Measurements from ENCODE around the gene TSPAN4. TPM values are rescaled to one million over a fixed set of nuclear protein-coding genes. Genes with fewer than 3 reads are reported as not detected.

The TSPAN4 gene
- total RNA-seq, 1 donor from 2014 or later, result 14.8 TPM

DNA sequence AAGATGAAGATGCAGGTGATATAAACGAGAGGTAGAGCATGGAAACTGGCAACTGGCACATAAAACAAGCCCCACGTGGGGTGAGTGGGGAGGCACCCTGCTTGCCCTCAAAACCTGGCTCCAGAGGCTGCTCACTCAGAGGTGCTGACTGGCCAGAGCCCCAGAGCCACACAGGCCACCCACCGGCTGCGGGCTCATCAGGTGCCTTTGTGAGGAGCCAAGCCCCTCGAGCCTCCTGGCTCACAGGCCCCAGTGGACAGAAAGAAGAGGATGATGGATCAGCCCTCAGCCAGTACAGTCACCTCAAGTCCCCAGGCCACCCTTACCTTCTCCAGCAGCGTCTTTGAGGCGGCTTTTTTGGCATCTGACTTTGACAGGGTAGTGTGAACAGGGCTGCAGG lies 61.7 kb downstream of the TSPAN4 start:
- peaks cover 10% of the 10 kb centered on the region for H3K4me1 Mint-ChIP-seq
- H3K27me3 Mint-ChIP-seq, result no peaks in the 10 kb centered on the region
- no peak overlapping the region for H3K4me3 Mint-ChIP-seq
- H3K9me3 Mint-ChIP-seq, result no peaks in the 10 kb centered on the region
- no peak overlapping the region for H3K27ac Mint-ChIP-seq
- intact Hi-C loops (cut with micrococcal nuclease), result no loop called here
- H3K36me3 Mint-ChIP-seq (ENCODE audit: low read depth), result peaks cover 38% of the 10 kb centered on the region
- DNase-seq, result no peak

DNA sequence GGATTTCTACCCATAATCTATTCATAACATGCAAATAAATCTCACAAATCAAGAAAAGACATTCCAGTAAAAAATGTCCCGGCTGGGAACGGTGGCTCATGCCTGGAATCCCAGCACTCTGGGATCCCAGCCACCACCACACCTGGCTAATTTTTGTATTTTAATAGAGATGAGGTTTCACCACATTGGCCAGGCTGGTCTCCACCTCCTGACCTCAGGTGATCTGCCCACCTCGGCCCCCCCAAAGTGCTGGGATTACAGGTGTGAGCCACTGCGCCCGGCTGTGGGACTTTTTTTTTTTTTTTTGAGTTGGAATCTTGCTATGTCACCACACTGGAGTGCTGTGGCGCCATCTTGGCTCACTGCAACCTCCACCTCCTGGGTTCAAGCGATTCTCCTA lies 63.3 kb downstream of the TSPAN4 start:
- Mint-ChIP-seq H3K27ac (no peak overlapping the region), H3K4me1 (peaks cover 14% of the 10 kb centered on the region), H3K27me3 (no peaks in the 10 kb centered on the region), H3K4me3 (no peak overlapping the region), H3K36me3 (ENCODE audit: low read depth) (peaks cover 33% of the 10 kb centered on the region), H3K9me3 (no peaks in the 10 kb centered on the region)
- DNase-seq, result no peak
- intact Hi-C loops (cut with micrococcal nuclease), result no loop called here

GRCh38 chr11:907668-908067 lies 65.0 kb downstream of the TSPAN4 start:
- Mint-ChIP-seq H3K9me3 (no peaks in the 10 kb centered on the region), H3K36me3 (ENCODE audit: low read depth) (peaks cover 25% of the 10 kb centered on the region), H3K27ac (no peak overlapping the region), H3K4me1 (peaks cover 18% of the 10 kb centered on the region), H3K27me3 (no peaks in the 10 kb centered on the region), H3K4me3 (peak overlapping the region; percentile 39)
- DNase-seq, result no peak
- intact Hi-C loops (cut with micrococcal nuclease), result no loop called here

- Mint-ChIP-seq H3K9me3 (no peaks in the 10 kb centered on the region), H3K4me3 (peak overlapping the region; percentile 39), H3K4me1 (peaks cover 18% of the 10 kb centered on the region), H3K36me3 (ENCODE audit: low read depth) (peaks cover 19% of the 10 kb centered on the region), H3K27ac (no peak overlapping the region), H3K27me3 (no peaks in the 10 kb centered on the region)
- intact Hi-C loops (cut with micrococcal nuclease), result no loop called here
- DNase-seq, result no peak
These were observed 65.6 kb downstream of the TSPAN4 start for GRCh38 chr11:908273-908672.

DNA sequence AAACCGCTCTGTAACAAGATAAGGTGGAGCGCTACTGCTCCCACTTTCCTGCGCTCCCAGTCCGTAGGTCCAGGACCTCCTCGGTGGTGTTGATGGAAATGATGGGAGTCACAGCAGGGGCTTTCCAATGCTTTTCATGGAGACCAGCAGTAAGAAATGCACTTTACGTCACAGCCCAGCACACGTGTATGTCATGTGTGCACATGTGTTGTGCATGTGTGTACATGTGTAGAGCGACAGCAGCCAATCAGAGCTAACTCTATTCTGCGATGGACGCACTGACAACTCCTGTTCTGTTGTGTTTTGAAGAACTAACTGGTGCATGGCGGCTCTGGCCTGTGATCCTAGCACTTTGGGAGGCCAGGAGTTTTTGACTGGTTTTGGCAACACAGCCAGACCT lies 66.8 kb downstream of the TSPAN4 start:
- no peak for DNase-seq
- no peaks in the 10 kb centered on the region for H3K9me3 Mint-ChIP-seq

GRCh38 chr11:910044-910588 lies 67.5 kb downstream of the TSPAN4 start:
- peaks cover 18% of the 10 kb centered on the region for H3K4me1 Mint-ChIP-seq
- intact Hi-C loops (cut with micrococcal nuclease), result loop anchor here (2.0 kb wide), 2 partner anchors 33 to 61 kb away; no protein-coding TSS in a partner anchor
- H3K36me3 Mint-ChIP-seq (ENCODE audit: low read depth), result peaks cover 8% of the 10 kb centered on the region
- peak overlapping the region; percentile 97 for H3K4me3 Mint-ChIP-seq
- H3K27me3 Mint-ChIP-seq, result no peaks in the 10 kb centered on the region
- no peaks in the 10 kb centered on the region for H3K9me3 Mint-ChIP-seq
- H3K27ac Mint-ChIP-seq, result peak overlapping the region; percentile 94
- DNase-seq, result peak; percentile 64

More for the DNA sequence above, 66.8 kb downstream of the TSPAN4 start:
- Mint-ChIP-seq H3K4me3 (peak overlapping the region; percentile 97), H3K36me3 (ENCODE audit: low read depth) (peaks cover 10% of the 10 kb centered on the region), H3K27me3 (no peaks in the 10 kb centered on the region), H3K4me1 (peaks cover 18% of the 10 kb centered on the region), H3K27ac (no peak overlapping the region)
- intact Hi-C loops (cut with micrococcal nuclease), result no loop called here

- H3K4me1 Mint-ChIP-seq, result peaks cover 18% of the 10 kb centered on the region
- peak within 1 kb of the TSS; percentile 97 for H3K4me3 Mint-ChIP-seq
- intact Hi-C loops (cut with micrococcal nuclease), result loop anchor here (1.0 to 2.0 kb wide), 3 partner anchors 15 to 62 kb away; partner anchors contain the start of gene AP2A2
These were observed 68.0 kb downstream of the TSPAN4 start, which contains the start of gene CHID1 for GRCh38 chr11:910589-911030. Gene CHID1 (minus strand): TSS chr11:910810. CDS start chr11:904816, 5,994 bp downstream.

DNA sequence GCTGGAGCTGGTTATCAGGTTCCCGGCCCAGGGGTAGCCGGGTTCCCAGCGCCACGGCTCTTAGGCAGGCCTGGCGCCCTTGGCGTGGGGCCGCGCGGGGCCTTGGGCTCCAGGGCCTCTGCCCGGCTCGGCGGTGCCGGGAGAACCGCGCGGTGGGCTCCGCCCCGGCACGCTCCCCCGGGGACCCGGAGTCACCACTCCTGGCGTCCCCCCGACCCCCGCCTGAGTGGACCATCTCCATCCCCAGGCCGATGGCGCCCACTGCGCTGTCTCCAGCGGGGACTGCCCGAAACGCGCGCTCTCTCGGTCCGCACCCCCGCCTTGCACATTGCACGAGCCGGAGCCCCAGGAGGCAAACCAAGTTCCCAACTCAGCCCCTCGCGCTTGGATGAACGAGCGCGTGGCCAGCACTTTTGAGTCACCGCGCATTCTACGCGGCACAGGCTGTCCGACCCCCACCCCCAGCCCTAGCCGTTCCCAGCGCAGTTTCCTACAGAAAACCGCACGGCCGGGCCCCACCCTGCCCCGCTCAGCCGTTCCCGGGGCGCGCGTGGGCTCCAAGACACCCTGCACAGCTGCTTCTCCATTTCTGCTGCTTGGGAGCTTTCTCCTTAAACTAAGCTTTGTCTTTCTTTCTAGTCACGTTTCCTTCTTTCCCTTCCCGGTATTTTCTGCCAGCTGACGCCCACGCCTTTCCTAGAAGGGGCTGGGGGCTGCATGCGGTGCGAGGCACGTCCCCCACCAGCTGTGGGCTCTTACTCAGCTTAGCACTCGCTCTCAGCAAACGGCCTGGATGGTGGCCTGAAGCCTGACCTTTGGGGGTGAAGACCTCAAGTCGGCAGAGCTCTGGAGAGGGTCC lies 68.6 kb downstream of the TSPAN4 start:
- H3K36me3 Mint-ChIP-seq (ENCODE audit: low read depth), result peaks cover 5% of the 10 kb centered on the region
- no peaks in the 10 kb centered on the region for H3K27me3 Mint-ChIP-seq
- H3K9me3 Mint-ChIP-seq, result no peaks in the 10 kb centered on the region
- peak overlapping the region; percentile 94 for H3K27ac Mint-ChIP-seq
- H3K4me3 Mint-ChIP-seq, result peak overlapping the region; percentile 93
- H3K4me1 Mint-ChIP-seq, result peaks cover 18% of the 10 kb centered on the region
- no peak for DNase-seq
- intact Hi-C loops (cut with micrococcal nuclease), result loop anchor here (1.0 to 2.0 kb wide), 3 partner anchors 14 to 62 kb away; partner anchors contain the start of gene AP2A2

More at GRCh38 chr11:910589-911030, 68.0 kb downstream of the TSPAN4 start, which contains the start of gene CHID1:
- no peaks in the 10 kb centered on the region for H3K9me3 Mint-ChIP-seq
- peaks cover 6% of the 10 kb centered on the region for H3K36me3 Mint-ChIP-seq (ENCODE audit: low read depth)
- peak; percentile 98 for DNase-seq
- H3K27ac Mint-ChIP-seq, result peak within 1 kb of the TSS; percentile 94
- H3K27me3 Mint-ChIP-seq, result no peaks in the 10 kb centered on the region

- Mint-ChIP-seq H3K4me1 (peaks cover 17% of the 10 kb centered on the region), H3K36me3 (ENCODE audit: low read depth) (peaks cover 3% of the 10 kb centered on the region), H3K27me3 (no peaks in the 10 kb centered on the region), H3K4me3 (peak overlapping the region; percentile 93), H3K27ac (peak overlapping the region; percentile 94), H3K9me3 (no peaks in the 10 kb centered on the region)
- intact Hi-C loops (cut with micrococcal nuclease), result loop anchor here (1.0 to 2.0 kb wide), 3 partner anchors 13 to 63 kb away; partner anchors contain the start of gene AP2A2
- DNase-seq, result no peak
These were observed 69.2 kb downstream of the TSPAN4 start for GRCh38 chr11:911890-912219.

- Mint-ChIP-seq H3K27ac (no peak overlapping the region), H3K9me3 (no peaks in the 10 kb centered on the region)
- intact Hi-C loops (cut with micrococcal nuclease), result no loop called here
These were observed 69.6 kb downstream of the TSPAN4 start for GRCh38 chr11:912266-912665.

DNA sequence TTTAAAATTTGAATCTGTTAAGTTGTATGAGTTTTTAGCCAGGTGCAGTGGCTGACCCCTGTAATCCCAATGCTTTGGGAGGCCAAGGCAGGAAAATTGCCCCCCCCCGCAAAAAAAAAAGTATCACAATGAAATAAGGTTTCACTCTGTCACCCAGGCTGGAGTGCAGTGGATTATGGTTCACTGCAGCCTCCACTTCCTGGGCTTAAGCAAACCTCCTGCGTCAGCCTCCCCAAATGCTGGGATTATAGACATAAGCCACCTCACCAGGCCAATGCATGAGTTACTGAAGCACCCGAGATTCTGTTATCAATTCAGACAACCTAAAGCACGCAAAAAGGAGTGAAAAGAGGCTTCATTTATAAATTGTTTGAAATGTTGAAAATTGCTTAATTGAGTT lies 70.4 kb downstream of the TSPAN4 start:
- intact Hi-C loops (cut with micrococcal nuclease), result no loop called here
- DNase-seq, result no peak
- no peaks in the 10 kb centered on the region for H3K9me3 Mint-ChIP-seq
- no peak overlapping the region for H3K4me3 Mint-ChIP-seq
- no peak overlapping the region for H3K27ac Mint-ChIP-seq
- peaks cover 16% of the 10 kb centered on the region for H3K4me1 Mint-ChIP-seq
- no peaks in the 10 kb centered on the region for H3K27me3 Mint-ChIP-seq
- peaks cover 1% of the 10 kb centered on the region for H3K36me3 Mint-ChIP-seq (ENCODE audit: low read depth)

More at GRCh38 chr11:912266-912665, 69.6 kb downstream of the TSPAN4 start:
- H3K4me3 Mint-ChIP-seq, result no peak overlapping the region
- H3K27me3 Mint-ChIP-seq, result no peaks in the 10 kb centered on the region
- H3K36me3 Mint-ChIP-seq (ENCODE audit: low read depth), result peaks cover 2% of the 10 kb centered on the region
- peaks cover 17% of the 10 kb centered on the region for H3K4me1 Mint-ChIP-seq
- DNase-seq, result no peak

DNA sequence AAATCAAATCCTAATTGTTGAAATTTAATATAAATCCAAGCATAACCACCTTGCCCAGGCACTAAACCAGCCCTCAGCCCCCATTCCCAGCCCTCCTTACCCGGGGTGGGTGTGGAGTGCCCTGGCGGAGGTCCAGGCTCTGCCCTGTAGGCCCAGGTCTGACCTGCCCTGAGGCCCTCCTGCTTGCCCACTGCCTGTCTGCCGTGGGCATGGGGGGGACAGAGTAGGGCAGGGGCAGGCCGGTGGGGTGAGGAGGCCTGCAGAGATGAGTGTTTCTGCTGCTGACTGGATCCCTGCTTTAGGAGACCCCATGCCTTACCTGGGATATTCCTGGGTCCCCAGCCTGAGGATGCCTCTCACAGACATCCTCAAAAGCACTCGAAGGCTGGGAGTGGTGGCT lies 71.6 kb downstream of the TSPAN4 start:
- no peaks in the 10 kb centered on the region for H3K9me3 Mint-ChIP-seq
- no peak overlapping the region for H3K27ac Mint-ChIP-seq
- no peaks in the 10 kb centered on the region for H3K27me3 Mint-ChIP-seq
- intact Hi-C loops (cut with micrococcal nuclease), result no loop called here
- H3K4me1 Mint-ChIP-seq, result peaks cover 12% of the 10 kb centered on the region
- DNase-seq, result no peak
- no peaks in the 10 kb centered on the region for H3K36me3 Mint-ChIP-seq (ENCODE audit: low read depth)
- H3K4me3 Mint-ChIP-seq, result no peak overlapping the region

DNA sequence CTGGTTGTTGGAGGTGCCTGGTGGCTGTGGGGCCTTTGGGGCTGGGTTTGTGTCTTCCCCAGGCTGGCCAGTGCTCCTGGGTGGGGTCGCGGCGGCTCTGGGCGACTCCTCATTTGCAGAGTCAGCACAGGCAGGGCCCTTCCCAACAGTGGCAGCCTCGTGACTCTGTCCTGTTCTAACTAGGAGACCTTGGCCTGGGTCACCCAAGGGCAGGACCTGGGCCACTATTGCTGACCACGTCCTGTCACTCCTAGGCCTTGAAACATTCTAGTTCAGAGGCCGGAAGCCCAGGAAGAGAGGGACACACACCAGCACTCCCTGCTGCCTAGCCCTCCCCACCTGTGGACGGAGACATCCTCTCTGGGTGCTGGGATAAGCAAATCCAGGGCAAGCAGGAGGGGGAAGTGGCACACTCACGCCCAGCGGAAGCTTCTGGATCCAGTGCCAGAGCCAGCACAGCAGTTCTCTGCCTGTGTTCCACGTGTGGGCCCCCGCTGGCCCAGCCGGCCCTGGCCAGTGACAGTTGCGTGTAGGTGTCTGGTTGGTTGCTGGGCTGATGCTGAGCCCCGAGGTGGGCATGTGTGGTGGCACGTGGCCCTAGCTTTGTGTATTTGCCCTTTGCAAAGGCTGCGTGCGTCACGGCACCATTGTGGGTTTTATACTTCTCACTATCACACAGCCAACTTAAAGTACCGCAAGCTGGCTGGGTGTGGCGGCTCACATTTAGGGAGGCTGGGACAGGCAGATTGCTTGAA lies 72.3 kb downstream of the TSPAN4 start:
- Mint-ChIP-seq H3K27ac (no peak overlapping the region), H3K4me1 (peaks cover 8% of the 10 kb centered on the region), H3K27me3 (no peaks in the 10 kb centered on the region), H3K4me3 (no peak overlapping the region), H3K36me3 (ENCODE audit: low read depth) (no peaks in the 10 kb centered on the region), H3K9me3 (no peaks in the 10 kb centered on the region)
- intact Hi-C loops (cut with micrococcal nuclease), result no loop called here
- DNase-seq, result no peak

Data from activated CD4-positive, alpha-beta T cell treated with anti-CD3 and anti-CD28 coated beads, Interleukin-2, amount 10 ng/mL, durations not matched to agents 24 days and 14 days (primary cell).